Measurements from ENCODE around the gene POLL.

POLL gene

DNA sequence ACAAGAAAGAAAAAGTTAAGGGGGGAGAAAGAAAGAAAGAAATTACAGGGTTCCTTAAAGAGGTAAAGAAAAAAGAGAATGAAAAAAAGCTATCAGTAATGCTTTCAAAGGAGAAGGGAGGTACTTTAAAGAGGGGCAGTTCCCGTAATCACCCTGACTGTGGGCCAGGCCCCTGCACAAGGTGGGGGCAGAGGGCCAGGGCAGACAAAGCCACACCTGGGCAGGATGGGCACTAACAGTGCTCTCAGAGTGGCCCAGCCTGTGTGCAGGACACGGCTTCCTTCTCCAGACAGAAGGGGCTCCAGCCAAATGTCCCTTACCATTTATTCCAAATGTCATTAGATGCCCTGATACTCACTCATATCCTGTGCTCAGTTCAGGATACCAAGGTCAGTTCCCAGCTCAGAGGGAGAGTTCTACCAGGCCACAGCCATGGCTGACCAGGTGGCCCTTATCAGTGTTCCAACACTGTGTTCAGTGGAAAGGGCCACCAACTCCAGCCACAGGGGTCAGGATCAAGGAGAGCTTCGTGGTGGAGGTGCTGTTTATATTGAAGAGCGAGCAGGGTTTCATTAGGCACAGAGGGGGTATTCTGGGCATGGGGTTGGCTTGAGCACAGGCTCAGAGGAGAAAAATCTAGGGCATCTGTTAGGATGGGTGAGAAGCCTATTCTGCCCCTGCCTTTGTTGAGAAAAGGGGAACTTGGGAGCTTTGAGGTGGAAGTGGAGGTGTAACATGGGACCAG is 29.9 kb upstream of the POLL start:
- no CpG with 5 or more reads among the region's 4 CpGs for WGBS (ENCODE audit: extremely low coverage, insufficient coverage, low lambda C conversion rate)
- H3K79me1 ChIP-seq (ENCODE audit: low read length), result no peaks in the 10 kb centered on the region
- no peak overlapping the region for H3K4ac ChIP-seq (ENCODE audit: low read depth, low read length)
- no peak overlapping the region for H3K56ac ChIP-seq (ENCODE audit: low read length)
- H2BK15ac ChIP-seq (replicated peaks; ENCODE audit: low read depth), result no peak overlapping the region
- peaks cover 10% of the 10 kb centered on the region for H3K4me1 ChIP-seq (ENCODE audit: control insufficient read depth, low read depth, low read length)
- H2BK120ac ChIP-seq (ENCODE audit: low read depth, low read length), result no peak overlapping the region
- H3K18ac ChIP-seq (ENCODE audit: low read length), result no peak overlapping the region
- H4K8ac ChIP-seq (ENCODE audit: low read depth, low read length), result no peak overlapping the region
- H3K27ac ChIP-seq (ENCODE audit: low read depth, low read length), result no peak overlapping the region
- no peaks in the 10 kb centered on the region for H3K79me2 ChIP-seq (ENCODE audit: control insufficient read depth, insufficient read depth, low read length)
- no peak overlapping the region for H3K23ac ChIP-seq (ENCODE audit: low read length)
- DNase-seq, result no peak
- no peaks in the 10 kb centered on the region for H3K36me3 ChIP-seq (ENCODE audit: control insufficient read depth, insufficient read depth, low read length)
- no peak overlapping the region for H3K4me2 ChIP-seq (ENCODE audit: low read length)
- H2AK5ac ChIP-seq (ENCODE audit: low read length), result no peak overlapping the region
- H3K27me3 ChIP-seq (ENCODE audit: insufficient read depth, low read length, poor library complexity), result no peaks in the 10 kb centered on the region
- H3K4me3 ChIP-seq (ENCODE audit: low read length), result no peak overlapping the region
- H3K9ac ChIP-seq (ENCODE audit: low read length), result no peak overlapping the region
- H4K5ac ChIP-seq (ENCODE audit: low read length), result no peak overlapping the region
- H2BK5ac ChIP-seq (ENCODE audit: low read length), result no peak overlapping the region

GRCh38 chr10:101617102-101617823 is 29.2 kb upstream of the POLL start:
- Histone ChIP-seq H2BK15ac (replicated peaks; ENCODE audit: low read depth) (no peak overlapping the region), H3K27me3 (ENCODE audit: insufficient read depth, low read length, poor library complexity) (no peaks in the 10 kb centered on the region), H2BK5ac (ENCODE audit: low read length) (no peak overlapping the region), H3K27ac (ENCODE audit: low read depth, low read length) (no peak overlapping the region), H3K36me3 (ENCODE audit: control insufficient read depth, insufficient read depth, low read length) (no peaks in the 10 kb centered on the region), H3K4me3 (ENCODE audit: low read length) (no peak overlapping the region), H4K5ac (ENCODE audit: low read length) (no peak overlapping the region), H3K18ac (ENCODE audit: low read length) (no peak overlapping the region), H3K4me1 (ENCODE audit: control insufficient read depth, low read depth, low read length) (peaks cover 10% of the 10 kb centered on the region), H3K79me2 (ENCODE audit: control insufficient read depth, insufficient read depth, low read length) (no peaks in the 10 kb centered on the region), H3K9ac (ENCODE audit: low read length) (no peak overlapping the region), H3K56ac (ENCODE audit: low read length) (peak overlapping the region; percentile 37), H3K4ac (ENCODE audit: low read depth, low read length) (no peak overlapping the region), H3K4me2 (ENCODE audit: low read length) (no peak overlapping the region), H2AK5ac (ENCODE audit: low read length) (no peak overlapping the region), H4K8ac (ENCODE audit: low read depth, low read length) (no peak overlapping the region), H2BK120ac (ENCODE audit: low read depth, low read length) (no peak overlapping the region), H3K79me1 (ENCODE audit: low read length) (no peaks in the 10 kb centered on the region), H3K23ac (ENCODE audit: low read length) (no peak overlapping the region)
- DNase-seq, result peak; percentile 66
- WGBS (ENCODE audit: extremely low coverage, insufficient coverage, low lambda C conversion rate), result no CpG with 5 or more reads among the region's 8 CpGs

DNA sequence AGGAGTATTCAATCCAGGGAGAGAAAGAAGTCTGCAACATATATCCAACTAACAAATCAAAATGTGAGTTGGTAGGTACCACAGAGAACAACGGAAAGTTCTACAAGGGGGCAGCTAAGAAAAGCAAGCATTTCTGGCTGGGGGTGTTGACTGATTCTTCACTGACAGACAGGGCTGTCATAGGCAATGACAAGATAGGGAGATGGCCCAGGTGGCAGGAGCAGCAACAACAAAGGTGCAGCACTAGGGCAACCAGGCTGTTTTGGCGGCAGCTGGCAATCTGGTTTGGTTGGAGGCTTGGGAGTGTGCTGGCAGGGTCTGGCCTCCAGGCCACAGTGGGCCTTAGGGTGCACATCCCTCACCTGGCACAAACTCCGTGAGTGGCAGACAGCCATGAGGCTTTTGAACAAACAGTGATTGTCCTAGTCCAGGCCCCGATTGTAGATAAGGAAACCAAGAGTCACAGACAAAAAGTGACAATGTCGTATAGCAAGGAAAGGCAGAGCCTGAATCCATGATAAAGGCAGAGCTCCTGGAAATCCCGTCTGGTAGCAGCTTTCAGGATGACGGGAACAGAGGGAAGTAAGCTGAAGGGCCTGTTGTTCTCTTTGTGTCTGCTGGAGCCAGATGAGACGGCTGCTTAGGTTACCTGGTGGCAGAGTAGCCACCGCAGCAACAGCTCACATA is 28.5 kb upstream of the POLL start:
- H4K5ac ChIP-seq (ENCODE audit: low read length), result no peak overlapping the region
- no peak overlapping the region for H3K4me2 ChIP-seq (ENCODE audit: low read length)
- no peak overlapping the region for H2BK5ac ChIP-seq (ENCODE audit: low read length)
- H3K23ac ChIP-seq (ENCODE audit: low read length), result no peak overlapping the region
- H3K18ac ChIP-seq (ENCODE audit: low read length), result no peak overlapping the region
- H3K36me3 ChIP-seq (ENCODE audit: control insufficient read depth, insufficient read depth, low read length), result no peaks in the 10 kb centered on the region
- peaks cover 10% of the 10 kb centered on the region for H3K4me1 ChIP-seq (ENCODE audit: control insufficient read depth, low read depth, low read length)
- H2BK15ac ChIP-seq (replicated peaks; ENCODE audit: low read depth), result no peak overlapping the region
- H3K4me3 ChIP-seq (ENCODE audit: low read length), result no peak overlapping the region
- no peak overlapping the region for H2AK5ac ChIP-seq (ENCODE audit: low read length)
- peak overlapping the region; percentile 34 for H3K27ac ChIP-seq (ENCODE audit: low read depth, low read length)
- no CpG with 5 or more reads among the region's 9 CpGs for WGBS (ENCODE audit: extremely low coverage, insufficient coverage, low lambda C conversion rate)
- no peak overlapping the region for H3K9ac ChIP-seq (ENCODE audit: low read length)
- DNase-seq, result peak; percentile 72
- H3K4ac ChIP-seq (ENCODE audit: low read depth, low read length), result no peak overlapping the region
- no peaks in the 10 kb centered on the region for H3K27me3 ChIP-seq (ENCODE audit: insufficient read depth, low read length, poor library complexity)
- H3K79me1 ChIP-seq (ENCODE audit: low read length), result no peaks in the 10 kb centered on the region
- H4K8ac ChIP-seq (ENCODE audit: low read depth, low read length), result no peak overlapping the region
- H3K79me2 ChIP-seq (ENCODE audit: control insufficient read depth, insufficient read depth, low read length), result no peaks in the 10 kb centered on the region
- peak overlapping the region; percentile 37 for H3K56ac ChIP-seq (ENCODE audit: low read length)
- no peak overlapping the region for H2BK120ac ChIP-seq (ENCODE audit: low read depth, low read length)

DNA sequence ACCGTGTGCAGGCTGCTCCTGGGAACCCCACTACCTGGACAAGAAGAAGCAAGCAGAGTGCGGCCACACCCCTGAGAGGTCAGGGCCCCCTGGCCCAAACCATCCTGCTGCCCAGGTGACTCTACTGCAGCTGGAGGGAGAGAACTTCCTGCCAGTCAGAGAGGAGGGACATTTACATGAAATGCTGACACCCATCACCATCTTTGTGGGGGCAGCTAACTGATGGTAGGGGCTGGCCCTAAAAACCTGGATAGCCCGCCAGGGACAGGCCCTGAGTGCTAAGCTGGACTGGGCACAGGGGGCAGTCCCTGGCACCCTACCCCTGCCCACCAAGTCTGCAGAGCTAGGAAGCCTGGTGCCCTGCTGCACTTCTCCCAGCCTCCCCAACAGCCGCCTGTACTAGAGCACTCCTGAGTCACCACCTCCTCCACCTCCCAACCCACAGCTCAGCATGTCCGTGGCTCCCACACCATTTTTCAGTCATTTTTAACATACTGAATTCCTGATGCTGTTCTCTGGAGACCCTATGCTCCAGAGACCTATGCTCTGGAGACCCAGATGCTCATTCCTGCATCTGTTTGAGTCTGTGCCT is 27.6 kb upstream of the POLL start:
- Histone ChIP-seq H4K5ac (ENCODE audit: low read length) (no peak overlapping the region), H3K23ac (ENCODE audit: low read length) (no peak overlapping the region), H3K4ac (ENCODE audit: low read depth, low read length) (peak overlapping the region; percentile 24), H3K18ac (ENCODE audit: low read length) (peak overlapping the region; percentile 29), H3K4me3 (ENCODE audit: low read length) (no peak overlapping the region), H4K8ac (ENCODE audit: low read depth, low read length) (no peak overlapping the region), H3K79me1 (ENCODE audit: low read length) (no peaks in the 10 kb centered on the region), H3K4me2 (ENCODE audit: low read length) (no peak overlapping the region), H3K9ac (ENCODE audit: low read length) (peak overlapping the region; percentile 6), H3K36me3 (ENCODE audit: control insufficient read depth, insufficient read depth, low read length) (no peaks in the 10 kb centered on the region), H2BK120ac (ENCODE audit: low read depth, low read length) (no peak overlapping the region), H3K27ac (ENCODE audit: low read depth, low read length) (no peak overlapping the region), H3K4me1 (ENCODE audit: control insufficient read depth, low read depth, low read length) (peaks cover 10% of the 10 kb centered on the region), H2AK5ac (ENCODE audit: low read length) (peak overlapping the region; percentile 73), H3K27me3 (ENCODE audit: insufficient read depth, low read length, poor library complexity) (no peaks in the 10 kb centered on the region), H2BK15ac (replicated peaks; ENCODE audit: low read depth) (no peak overlapping the region), H3K79me2 (ENCODE audit: control insufficient read depth, insufficient read depth, low read length) (no peaks in the 10 kb centered on the region), H2BK5ac (ENCODE audit: low read length) (peak overlapping the region; percentile 37), H3K56ac (ENCODE audit: low read length) (peak overlapping the region; percentile 30)
- DNase-seq, result no peak
- WGBS (ENCODE audit: extremely low coverage, insufficient coverage, low lambda C conversion rate), result no CpG with 5 or more reads among the region's 5 CpGs

DNA sequence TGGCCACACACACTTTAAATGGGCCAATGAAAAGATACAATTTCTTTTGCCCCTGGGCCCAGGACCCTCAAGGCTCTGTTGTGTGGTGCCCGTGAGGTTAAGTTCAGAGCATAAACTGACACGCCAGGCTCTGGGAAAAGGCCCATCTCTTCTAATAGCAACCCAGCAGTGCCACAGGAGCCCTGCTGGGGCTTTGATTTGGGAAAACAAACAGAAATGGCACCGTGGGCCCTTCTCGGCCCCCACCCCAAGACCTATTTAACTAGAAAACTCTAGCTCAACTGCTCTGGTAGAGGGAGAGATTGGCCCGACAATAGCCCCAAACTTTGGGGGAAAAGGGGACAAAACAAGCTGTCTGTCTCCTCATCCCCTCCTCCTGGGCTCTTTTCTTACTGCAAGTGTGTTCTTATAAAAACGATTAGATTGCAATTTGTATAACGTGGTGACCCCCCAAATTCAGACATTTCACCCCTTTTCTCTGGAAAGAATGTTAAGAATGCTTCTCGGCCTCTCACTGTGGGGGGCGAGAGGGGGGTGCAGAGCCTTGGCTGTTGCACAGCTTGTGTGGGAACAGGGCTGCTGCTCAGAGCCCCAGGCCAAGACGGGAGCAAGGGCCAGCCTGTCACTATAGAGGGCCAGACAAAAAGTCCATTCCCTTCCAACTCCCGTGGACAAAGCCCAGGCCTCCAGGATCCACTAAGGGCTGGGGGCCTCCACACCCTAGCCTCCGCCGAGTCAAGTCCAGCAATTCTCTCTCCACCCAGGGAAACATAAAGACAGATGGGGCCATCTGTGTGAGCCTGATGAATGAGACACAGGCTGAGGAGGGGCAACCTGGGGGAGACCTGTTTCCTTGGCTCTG is 26.8 kb upstream of the POLL start:
- Histone ChIP-seq H2BK5ac (ENCODE audit: low read length) (peak overlapping the region; percentile 31), H3K36me3 (ENCODE audit: control insufficient read depth, insufficient read depth, low read length) (no peaks in the 10 kb centered on the region), H3K56ac (ENCODE audit: low read length) (peak overlapping the region; percentile 40), H3K27ac (ENCODE audit: low read depth, low read length) (no peak overlapping the region), H3K18ac (ENCODE audit: low read length) (peak overlapping the region; percentile 29), H2BK15ac (replicated peaks; ENCODE audit: low read depth) (no peak overlapping the region), H3K79me2 (ENCODE audit: control insufficient read depth, insufficient read depth, low read length) (no peaks in the 10 kb centered on the region), H2AK5ac (ENCODE audit: low read length) (peak overlapping the region; percentile 73), H3K27me3 (ENCODE audit: insufficient read depth, low read length, poor library complexity) (no peaks in the 10 kb centered on the region), H3K4me1 (ENCODE audit: control insufficient read depth, low read depth, low read length) (peaks cover 10% of the 10 kb centered on the region), H3K79me1 (ENCODE audit: low read length) (no peaks in the 10 kb centered on the region), H2BK120ac (ENCODE audit: low read depth, low read length) (no peak overlapping the region), H3K23ac (ENCODE audit: low read length) (no peak overlapping the region), H3K9ac (ENCODE audit: low read length) (peak overlapping the region; percentile 6), H3K4me2 (ENCODE audit: low read length) (no peak overlapping the region), H3K4me3 (ENCODE audit: low read length) (no peak overlapping the region), H4K8ac (ENCODE audit: low read depth, low read length) (no peak overlapping the region), H4K5ac (ENCODE audit: low read length) (no peak overlapping the region), H3K4ac (ENCODE audit: low read depth, low read length) (peak overlapping the region; percentile 24)
- no peak for DNase-seq
- WGBS (ENCODE audit: extremely low coverage, insufficient coverage, low lambda C conversion rate), result no CpG with 5 or more reads among the region's 13 CpGs

Measured in mesendoderm (in vitro differentiated cells).